A549 (cell line): ENCODE measurements around the gene PLCL1. TPM values are rescaled to one million over a fixed set of nuclear protein-coding genes. Genes with fewer than 3 reads are reported as not detected.
"Not testable (repeated sequence)": the region's sequence is repeated elsewhere in the genome, so short reads cannot be mapped to it uniquely, and the experiment has no call there.

Source experiments
- ATAC-seq, 2 experiments: fragments of 200-7000 bp in 1 of 2; fragments of >200 bp in 1 of 2; cut with Nextera tagmentation in 1 of 2; cut with Tn5 transposase in 1 of 2; 3 replicates each; pipeline versions ENCODE4 v1.8.0 to v1.9.1; 2018 to 2020; ENCODE audit warnings: mild to moderate bottlenecking in 1 of 2, moderate library complexity in 1 of 2
- CTCF ChIA-PET: fragments of 300-600 bp; sonication (Branson Sonifier 250); formaldehyde crosslinking; extraction: SDS; loops from one replicate; lab custom pipeline; 2021; ENCODE audit warnings: antibody characterized with exemption, inconsistent platforms; lab: Yijun Ruan, JAX
- POLR2A ChIA-PET: fragments of 350-600 bp; formaldehyde crosslinking; extraction: SDS; loops from one replicate; lab custom pipeline; 2021; ENCODE audit warnings: antibody characterized with exemption, inconsistent platforms; lab: Yijun Ruan, JAX
- DNase-seq, 2 experiments: peaks; one replicate each; pipeline versions ENCODE4 v3.0.0 to v3.0.0-alpha.2; 2011 to 2016; ENCODE audit warnings: low read depth in 1 of 2, low spot score in 1 of 2
- FAIRE-seq: peaks from 2 replicates; lab custom pipeline; 2011; peaks lifted over from hg19 to GRCh38; lab: Jason Lieb, UNC
- H3K27ac ChIP-seq, 2 experiments: fragments of >200 bp; sonication (Bioruptor Twin); formaldehyde crosslinking; 3 replicates each; pipeline ENCODE4 v1.5.1; 2016 to 2017
- H3K4me1 ChIP-seq: fragments of >200 bp; sonication (Bioruptor Twin); formaldehyde crosslinking; 3 replicates; pipeline ENCODE4 v1.6.1; 2016
- H3K4me2 ChIP-seq: fragments of >200 bp; sonication (Bioruptor Twin); formaldehyde crosslinking; 3 replicates; pipeline ENCODE4 v1.6.1; 2016
- H3K4me3 ChIP-seq: fragments of >200 bp; sonication (Bioruptor Twin); formaldehyde crosslinking; 3 replicates; pipeline ENCODE4 v1.5.1; 2016
- H3K9me3 ChIP-seq: fragments of >200 bp; sonication (Bioruptor Twin); formaldehyde crosslinking; 3 replicates; pipeline ENCODE4 v1.6.1; 2016
- BCL3 ChIP-seq: fragments of >200 bp; sonication (Bioruptor Twin); formaldehyde crosslinking; IDR thresholded peaks from 3 replicates; pipeline ENCODE4 v1.6.1; 2016
- CBX2 ChIP-seq: fragments of 200-600 bp; sonication (generic); IDR thresholded peaks from 2 replicates; pipeline ENCODE4 v1.6.1; 2016; ENCODE audit warnings: low read depth, mild to moderate bottlenecking, borderline replicate concordance
- CEBPB ChIP-seq, 2 experiments: fragments of >200 bp in 1 of 2; sonication (Bioruptor Twin) in 1 of 2; formaldehyde crosslinking in 1 of 2; IDR thresholded peaks; 2 replicates each; pipeline ENCODE4 v1.6.1; 2012 to 2016
- CHD2 ChIP-seq: fragments of 150-350 bp; IDR thresholded peaks from 2 replicates; pipeline ENCODE4 v1.6.1; 2014; ENCODE audit warnings: low read length; ENCODE audit not compliant: partially characterized antibody
- EHF ChIP-seq: fragments of 250-450 bp; sonication (Bioruptor Pico); IDR thresholded peaks from 2 replicates; pipeline ENCODE4 v1.5.0; 2020; ENCODE audit warnings: mild to moderate bottlenecking
- EP300 ChIP-seq, 2 experiments: fragments of >200 bp; sonication (Bioruptor Twin); formaldehyde crosslinking; IDR thresholded peaks; 2 replicates in 1 of 2; 3 replicates in 1 of 2; pipeline ENCODE4 v1.6.1; 2016 to 2017
- GATA3 ChIP-seq: IDR thresholded peaks from 2 replicates; pipeline ENCODE4 v1.6.1; 2012; ENCODE audit warnings: borderline replicate concordance
- HDAC2 ChIP-seq: fragments of 200-600 bp; sonication (generic); IDR thresholded peaks from 2 replicates; pipeline ENCODE4 v1.6.1; 2016
- HOXB5 ChIP-seq: fragments of 250-450 bp; sonication (Bioruptor Pico); IDR thresholded peaks from 2 replicates; pipeline ENCODE4 v1.5.0; 2020; ENCODE audit warnings: mild to moderate bottlenecking, moderate library complexity
- JUNB ChIP-seq: fragments of >200 bp; sonication (Bioruptor Twin); formaldehyde crosslinking; IDR thresholded peaks from 2 replicates; pipeline ENCODE4 v1.6.1; 2016
- KDM5A ChIP-seq: fragments of 200-600 bp; sonication (generic); IDR thresholded peaks from 2 replicates; pipeline ENCODE4 v1.6.1; 2016; ENCODE audit warnings: antibody characterized with exemption, mild to moderate bottlenecking
- MAX ChIP-seq: IDR thresholded peaks from 2 replicates; pipeline ENCODE4 v1.6.1; 2012
- NPAS2 ChIP-seq: fragments of 250-450 bp; sonication (Bioruptor Pico); IDR thresholded peaks from 2 replicates; pipeline ENCODE4 v1.8.0; 2022; ENCODE audit warnings: mild to moderate bottlenecking, moderate library complexity, borderline replicate concordance
- NR3C1 ChIP-seq: fragments of >200 bp; sonication (Bioruptor Twin); formaldehyde crosslinking; IDR thresholded peaks from 3 replicates; pipeline ENCODE4 v1.6.1; 2017
- PBX3 ChIP-seq: IDR thresholded peaks from 2 replicates; pipeline ENCODE4 v1.6.1; 2012
- PHF8 ChIP-seq: fragments of 200-600 bp; sonication (generic); IDR thresholded peaks from 2 replicates; pipeline ENCODE4 v1.6.1; 2016; ENCODE audit warnings: low read depth, mild to moderate bottlenecking, antibody characterized with exemption, moderate library complexity, borderline replicate concordance
- RNF2 ChIP-seq: fragments of 200-600 bp; sonication (generic); IDR thresholded peaks from 2 replicates; pipeline ENCODE4 v1.6.1; 2016; ENCODE audit warnings: low read depth, mild to moderate bottlenecking, antibody characterized with exemption, moderate library complexity, borderline replicate concordance
- SREBF2 ChIP-seq: fragments of 450-650 bp; IDR thresholded peaks from 2 replicates; pipeline ENCODE4 v1.6.1; 2014; ENCODE audit warnings: mild to moderate bottlenecking, moderate library complexity
- TFCP2L1 ChIP-seq: fragments of 250-450 bp; sonication (Bioruptor Pico); IDR thresholded peaks from 2 replicates; pipeline ENCODE4 v1.5.0; 2021; ENCODE audit warnings: mild to moderate bottlenecking
- ZFP36 ChIP-seq: fragments of 450-650 bp; IDR thresholded peaks from 2 replicates; pipeline ENCODE4 v1.6.1; 2014; ENCODE audit warnings: borderline replicate concordance; ENCODE audit not compliant: partially characterized antibody
- WGBS: methylation state at CpG from one replicate; pipeline ENCODE4 v1.1.6; 2017; ENCODE audit errors: missing lambda C conversion rate; 5-methylcytosine and 5-hydroxymethylcytosine counted together
- polyA plus RNA-seq, 4 experiments: library from polyadenylated mRNA; depleted of rRNA in 3 of 4; stranded (reverse); fragments of >200 nt; fragmentation: RNase III in 1 of 4; extraction: RNeasy Plus Mini Kit Qiagen cat#74134 plus additional on column Dnase treatment in 1 of 4; gene quantifications; 2 replicates in 3 of 4; 3 replicates in 1 of 4; pipeline ENCODE4 v1.2.3, GENCODE V29; 2011 to 2017

Gene PLCL1
- polyA plus RNA-seq, 2 of the 4 experiments (the other 2 are of a cell fraction) = 0.03 TPM

- CTCF ChIA-PET = no interaction called here
- TF ChIP-seq KDM5A (no peak), PBX3 (no peak), SREBF2 (no peak), BCL3 (no peak), RNF2 (no peak), ZFP36 (no peak), GATA3 (no peak), TFCP2L1 (CRISPR knock-in tag) (no peak), PHF8 (no peak), HDAC2 (no peak), JUNB (no peak)
- Histone ChIP-seq H3K4me1 (no peaks in the 10 kb centered on the region), H3K9me3 (no peaks in the 10 kb centered on the region), H3K4me3 (no peak overlapping the region), H3K4me2 (no peak overlapping the region), H3K27ac (no peak overlapping the region)
- FAIRE-seq (no peak), ATAC-seq (no peak), DNase-seq (no peak)
- 42% methylated on average over 13 of the region's 13 CpGs for WGBS
- POLR2A ChIA-PET = no interaction called here
Observed at GRCh38 chr2:198188982-198189381, 384.6 kb downstream of the PLCL1 start.

GRCh38 chr2:198191651-198192050 is 387.3 kb downstream of the PLCL1 start:
- FAIRE-seq = no peak
- WGBS = 0% methylated on average over 1 of the region's 1 CpG

GRCh38 chr2:198196556-198196955 is 392.2 kb downstream of the PLCL1 start:
- H3K4me1 ChIP-seq, POLR2A ChIA-PET, ATAC-seq, H3K4me2 ChIP-seq, H3K27ac ChIP-seq, CTCF ChIA-PET, DNase-seq, H3K4me3 ChIP-seq, FAIRE-seq, H3K9me3 ChIP-seq: not testable (repeated sequence)
- WGBS = 4% methylated on average over 7 of the region's 7 CpGs

More at GRCh38 chr2:198191651-198192050, 387.3 kb downstream of the PLCL1 start:
- no peak overlapping the region for H3K27ac ChIP-seq
- H3K4me1 ChIP-seq = no peaks in the 10 kb centered on the region
- H3K4me2 ChIP-seq = no peak overlapping the region
- CTCF ChIA-PET = no interaction called here
- POLR2A ChIA-PET = no interaction called here
- DNase-seq (no peak), ATAC-seq (no peak)
- TF ChIP-seq CBX2 (no peak), MAX (no peak), NR3C1 (no peak), TFCP2L1 (CRISPR knock-in tag) (no peak), HOXB5 (CRISPR knock-in tag) (no peak), CEBPB (IDR thresholded peaks at IDR 0.05) (no peak), EP300 (IDR thresholded peaks at IDR 0.05) (no peak), EHF (CRISPR knock-in tag) (no peak), SREBF2 (no peak), CHD2 (no peak), NPAS2 (CRISPR knock-in tag) (no peak), JUNB (no peak)
- H3K9me3 ChIP-seq = no peaks in the 10 kb centered on the region
- H3K4me3 ChIP-seq = no peak overlapping the region

Other genes starting within 250 kb of the PLCL1 start
- gene RFTN2, start 129.0 kb upstream of the PLCL1 start, polyA plus RNA-seq (2011; rRNA removed) = 0.17 and 0.20 TPM in 2 replicates
- gene RFTN2, start 129.0 kb upstream of the PLCL1 start, polyA plus RNA-seq (2017; fragmentation: RNase III; extraction: RNeasy Plus Mini Kit Qiagen cat#74134 plus additional on column Dnase treatment) = 0.03 to 0.13 TPM (median 0.08 TPM) in 3 replicates
- gene MARS2, start 99.2 kb upstream of the PLCL1 start, polyA plus RNA-seq (2011; rRNA removed) = 10.9 and 11.6 TPM in 2 replicates
- gene MARS2, start 99.2 kb upstream of the PLCL1 start, polyA plus RNA-seq (2017; fragmentation: RNase III; extraction: RNeasy Plus Mini Kit Qiagen cat#74134 plus additional on column Dnase treatment) = 9.0 to 9.5 TPM (median 9.1 TPM) in 3 replicates
- gene BOLL, start 19.3 kb upstream of the PLCL1 start, polyA plus RNA-seq (2011; rRNA removed) = not detected in 2 replicates
- gene BOLL, start 19.3 kb upstream of the PLCL1 start, polyA plus RNA-seq (2017; fragmentation: RNase III; extraction: RNeasy Plus Mini Kit Qiagen cat#74134 plus additional on column Dnase treatment) = 0.08 TPM in 1 of 3 replicates, not detected in the others